GM23338 (cell line): ENCODE data around the gene RELN. TPM values are rescaled to one million over a fixed set of nuclear protein-coding genes. Genes with fewer than 3 reads are reported as not detected.

Experiments used
- ATAC-seq: fragments of 200-7000 bp; cut with Tn5 transposase; 3 replicates; pipeline ENCODE4 v1.9.1; 2020
- DNase-seq: peaks from one replicate; pipeline ENCODE4 v3.0.0-alpha.2; 2015; ENCODE audit warnings: low spot score
- H2AFZ ChIP-seq: fragments of 200-600 bp; sonication (generic); 2 replicates; pipeline ENCODE4 v1.8.0; 2016; ENCODE audit warnings: antibody characterized with exemption, mild to moderate bottlenecking, moderate library complexity
- H3F3A ChIP-seq: fragments of 200-600 bp; sonication (generic); replicated peaks from 2 replicates; pipeline ENCODE4 v1.8.0; 2017; ENCODE audit warnings: antibody characterized with exemption, mixed run types, low read depth
- H3K27ac ChIP-seq: fragments of 200-600 bp; sonication (generic); 2 replicates; pipeline ENCODE4 v1.6.1; 2016; ENCODE audit warnings: low read depth
- H3K27me3 ChIP-seq: fragments of 200-600 bp; sonication (generic); 2 replicates; pipeline ENCODE4 v1.8.0; 2016; ENCODE audit warnings: mild to moderate bottlenecking, mixed run types, moderate library complexity; ENCODE audit not compliant: insufficient read depth
- H3K36me3 ChIP-seq: fragments of 200-600 bp; sonication (generic); 2 replicates; pipeline ENCODE4 v1.8.0; 2016; ENCODE audit warnings: mild to moderate bottlenecking; ENCODE audit not compliant: insufficient read depth
- H3K4me1 ChIP-seq: fragments of 200-600 bp; sonication (generic); 2 replicates; pipeline ENCODE4 v1.8.0; 2016; ENCODE audit warnings: mild to moderate bottlenecking, moderate library complexity; ENCODE audit not compliant: insufficient read depth
- H3K4me2 ChIP-seq: fragments of 200-600 bp; sonication (generic); 2 replicates; pipeline ENCODE4 v1.7.1; 2017; ENCODE audit warnings: mixed run types
- H3K4me3 ChIP-seq: fragments of 200-600 bp; sonication (generic); 2 replicates; pipeline ENCODE4 v1.6.1; 2016; ENCODE audit warnings: mixed run types
- H3K79me2 ChIP-seq: fragments of 200-600 bp; sonication (generic); replicated peaks from 2 replicates; pipeline ENCODE4 v1.8.0; 2017; ENCODE audit warnings: mild to moderate bottlenecking; ENCODE audit not compliant: insufficient read depth
- H3K9me2 ChIP-seq: fragments of 200-600 bp; sonication (generic); 2 replicates; pipeline ENCODE4 v1.8.0; 2017; ENCODE audit not compliant: insufficient read depth
- H4K20me1 ChIP-seq: fragments of 200-600 bp; sonication (generic); replicated peaks from 2 replicates; pipeline ENCODE4 v1.8.0; 2017; ENCODE audit warnings: mild to moderate bottlenecking; ENCODE audit not compliant: insufficient read depth
- H3K27ac Mint-ChIP-seq: 2 replicates; pipeline ENCODE4 v1.8.0; 2020; ENCODE audit warnings: inconsistent platforms, mild to moderate bottlenecking, moderate library complexity, mixed read lengths
- H3K27me3 Mint-ChIP-seq: 3 replicates; pipeline ENCODE4 v1.8.0; 2022; ENCODE audit warnings: low read depth, mild to moderate bottlenecking, moderate library complexity, mixed read lengths, inconsistent platforms; ENCODE audit not compliant: insufficient read depth, poor library complexity
- H3K36me3 Mint-ChIP-seq: 3 replicates; pipeline ENCODE4 v1.8.0; 2021; ENCODE audit warnings: low read depth, mild to moderate bottlenecking, inconsistent platforms, moderate library complexity, mixed read lengths
- H3K4me1 Mint-ChIP-seq: 3 replicates; pipeline ENCODE4 v1.8.0; 2020; ENCODE audit warnings: mild to moderate bottlenecking, inconsistent platforms, mixed read lengths
- H3K4me3 Mint-ChIP-seq: 3 replicates; pipeline ENCODE4 v1.8.0; 2021; ENCODE audit warnings: moderate library complexity, mild to moderate bottlenecking, inconsistent platforms, mixed read lengths
- H3K9me3 Mint-ChIP-seq: 3 replicates; pipeline ENCODE4 v1.8.0; 2020; ENCODE audit warnings: moderate library complexity, mild to moderate bottlenecking, inconsistent platforms, mixed read lengths
- EZH2phosphoT487 ChIP-seq: fragments of 200-600 bp; sonication (generic); IDR thresholded peaks from one replicate; pipeline ENCODE4 v1.8.1; 2018; ENCODE audit warnings: antibody characterized with exemption; ENCODE audit not compliant: unreplicated experiment
- STAT1 ChIP-seq: IDR thresholded peaks from one replicate; pipeline ENCODE4 v1.6.1; 2016; ENCODE audit warnings: antibody characterized with exemption; ENCODE audit not compliant: unreplicated experiment
- polyA plus RNA-seq: library from polyadenylated mRNA; unstranded; fragments of >200 nt; fragmentation: Nextera tagmentation; extraction: Ambion mirVana; gene quantifications from 2 replicates; pipeline ENCODE4 v1.2.1, GENCODE V29; 2016
- total RNA-seq: library from RNA; depleted of rRNA; stranded (reverse); fragments of >200 nt; shearing (Covaris generic); gene quantifications from 2 replicates; pipeline ENCODE4 v1.2.3, GENCODE V29; 2014
- TF ChIP-seq, protein P1 (sequence below): IDR thresholded peaks from one replicate; pipeline ENCODE4 v1.6.1; 2018; ENCODE audit warnings: antibody characterized with exemption; ENCODE audit not compliant: unreplicated experiment
- TF ChIP-seq, protein P2 (sequence below): fragments of 250-450 bp; sonication (Bioruptor Pico); IDR thresholded peaks from 2 replicates; pipeline ENCODE4 v1.5.0; 2020; ENCODE audit warnings: mild to moderate bottlenecking, moderate library complexity

The RELN gene
- total and polyA plus RNA-seq, 2 experiments from 2014 or later = 0.10 to 0.76 TPM

DNA sequence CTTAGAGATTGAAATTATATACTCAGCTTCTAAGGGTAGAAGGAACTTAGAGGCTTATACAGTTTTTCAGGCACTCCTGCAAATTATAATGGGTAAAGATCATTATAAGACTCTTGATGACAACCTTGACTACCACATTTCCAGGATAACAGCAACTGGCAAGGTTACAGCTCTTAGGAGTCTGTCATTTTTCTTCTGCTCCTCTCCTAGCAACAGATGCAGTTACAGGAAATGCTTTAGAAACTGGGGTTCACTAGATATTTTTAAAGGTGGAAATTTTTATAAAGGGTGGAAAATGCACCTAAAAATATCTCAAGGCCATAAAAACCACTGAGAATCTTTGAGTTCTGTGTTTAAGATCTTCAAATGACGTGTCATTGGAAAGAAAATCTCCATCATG, 185.8 kb downstream of the RELN start (continued):
- TF ChIP-seq, protein P1, sequence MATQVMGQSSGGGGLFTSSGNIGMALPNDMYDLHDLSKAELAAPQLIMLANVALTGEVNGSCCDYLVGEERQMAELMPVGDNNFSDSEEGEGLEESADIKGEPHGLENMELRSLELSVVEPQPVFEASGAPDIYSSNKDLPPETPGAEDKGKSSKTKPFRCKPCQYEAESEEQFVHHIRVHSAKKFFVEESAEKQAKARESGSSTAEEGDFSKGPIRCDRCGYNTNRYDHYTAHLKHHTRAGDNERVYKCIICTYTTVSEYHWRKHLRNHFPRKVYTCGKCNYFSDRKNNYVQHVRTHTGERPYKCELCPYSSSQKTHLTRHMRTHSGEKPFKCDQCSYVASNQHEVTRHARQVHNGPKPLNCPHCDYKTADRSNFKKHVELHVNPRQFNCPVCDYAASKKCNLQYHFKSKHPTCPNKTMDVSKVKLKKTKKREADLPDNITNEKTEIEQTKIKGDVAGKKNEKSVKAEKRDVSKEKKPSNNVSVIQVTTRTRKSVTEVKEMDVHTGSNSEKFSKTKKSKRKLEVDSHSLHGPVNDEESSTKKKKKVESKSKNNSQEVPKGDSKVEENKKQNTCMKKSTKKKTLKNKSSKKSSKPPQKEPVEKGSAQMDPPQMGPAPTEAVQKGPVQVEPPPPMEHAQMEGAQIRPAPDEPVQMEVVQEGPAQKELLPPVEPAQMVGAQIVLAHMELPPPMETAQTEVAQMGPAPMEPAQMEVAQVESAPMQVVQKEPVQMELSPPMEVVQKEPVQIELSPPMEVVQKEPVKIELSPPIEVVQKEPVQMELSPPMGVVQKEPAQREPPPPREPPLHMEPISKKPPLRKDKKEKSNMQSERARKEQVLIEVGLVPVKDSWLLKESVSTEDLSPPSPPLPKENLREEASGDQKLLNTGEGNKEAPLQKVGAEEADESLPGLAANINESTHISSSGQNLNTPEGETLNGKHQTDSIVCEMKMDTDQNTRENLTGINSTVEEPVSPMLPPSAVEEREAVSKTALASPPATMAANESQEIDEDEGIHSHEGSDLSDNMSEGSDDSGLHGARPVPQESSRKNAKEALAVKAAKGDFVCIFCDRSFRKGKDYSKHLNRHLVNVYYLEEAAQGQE = no peak

DNA sequence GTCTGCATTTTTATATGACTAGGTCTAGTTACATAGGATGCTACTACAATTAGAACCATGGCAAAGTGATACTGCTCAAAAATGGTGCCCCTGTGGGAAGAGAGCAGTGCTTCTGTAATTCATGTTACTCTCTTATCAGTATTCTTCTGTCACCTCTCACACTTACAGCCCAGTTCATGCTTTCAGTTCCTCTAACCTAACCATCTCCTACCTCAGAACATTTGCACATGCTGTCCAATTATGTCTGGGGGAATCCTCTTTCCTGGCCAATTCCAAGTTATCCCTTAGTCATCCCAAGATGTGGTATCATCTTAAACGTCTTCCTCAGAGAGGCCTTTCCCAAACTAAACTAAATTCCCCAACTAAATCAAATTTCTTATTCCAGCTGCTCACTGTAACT, 190.2 kb downstream of the RELN start:
- Mint-ChIP-seq H3K27me3 (no peaks in the 10 kb centered on the region), H3K4me3 (no peak overlapping the region), H3K27ac (no peak overlapping the region), H3K9me3 (no peaks in the 10 kb centered on the region), H3K4me1 (peaks cover 4% of the 10 kb centered on the region; the same call in 2 of the 3 replicates), H3K36me3 (no peaks in the 10 kb centered on the region)
- H4K20me1 ChIP-seq = no peaks in the 10 kb centered on the region
- no peak overlapping the region for H3K4me3 ChIP-seq
- no peaks in the 10 kb centered on the region for H3K79me2 ChIP-seq
- no peak overlapping the region for H3K4me2 ChIP-seq
- H3K4me1 ChIP-seq = no peaks in the 10 kb centered on the region
- no peak overlapping the region for H3K27ac ChIP-seq
- no peaks in the 10 kb centered on the region for H3K36me3 ChIP-seq
- H3F3A ChIP-seq = no peaks in the 10 kb centered on the region
- no peaks in the 10 kb centered on the region for H3K27me3 ChIP-seq
- TF ChIP-seq EZH2phosphoT487 = no peak
- TF ChIP-seq, protein P2, sequence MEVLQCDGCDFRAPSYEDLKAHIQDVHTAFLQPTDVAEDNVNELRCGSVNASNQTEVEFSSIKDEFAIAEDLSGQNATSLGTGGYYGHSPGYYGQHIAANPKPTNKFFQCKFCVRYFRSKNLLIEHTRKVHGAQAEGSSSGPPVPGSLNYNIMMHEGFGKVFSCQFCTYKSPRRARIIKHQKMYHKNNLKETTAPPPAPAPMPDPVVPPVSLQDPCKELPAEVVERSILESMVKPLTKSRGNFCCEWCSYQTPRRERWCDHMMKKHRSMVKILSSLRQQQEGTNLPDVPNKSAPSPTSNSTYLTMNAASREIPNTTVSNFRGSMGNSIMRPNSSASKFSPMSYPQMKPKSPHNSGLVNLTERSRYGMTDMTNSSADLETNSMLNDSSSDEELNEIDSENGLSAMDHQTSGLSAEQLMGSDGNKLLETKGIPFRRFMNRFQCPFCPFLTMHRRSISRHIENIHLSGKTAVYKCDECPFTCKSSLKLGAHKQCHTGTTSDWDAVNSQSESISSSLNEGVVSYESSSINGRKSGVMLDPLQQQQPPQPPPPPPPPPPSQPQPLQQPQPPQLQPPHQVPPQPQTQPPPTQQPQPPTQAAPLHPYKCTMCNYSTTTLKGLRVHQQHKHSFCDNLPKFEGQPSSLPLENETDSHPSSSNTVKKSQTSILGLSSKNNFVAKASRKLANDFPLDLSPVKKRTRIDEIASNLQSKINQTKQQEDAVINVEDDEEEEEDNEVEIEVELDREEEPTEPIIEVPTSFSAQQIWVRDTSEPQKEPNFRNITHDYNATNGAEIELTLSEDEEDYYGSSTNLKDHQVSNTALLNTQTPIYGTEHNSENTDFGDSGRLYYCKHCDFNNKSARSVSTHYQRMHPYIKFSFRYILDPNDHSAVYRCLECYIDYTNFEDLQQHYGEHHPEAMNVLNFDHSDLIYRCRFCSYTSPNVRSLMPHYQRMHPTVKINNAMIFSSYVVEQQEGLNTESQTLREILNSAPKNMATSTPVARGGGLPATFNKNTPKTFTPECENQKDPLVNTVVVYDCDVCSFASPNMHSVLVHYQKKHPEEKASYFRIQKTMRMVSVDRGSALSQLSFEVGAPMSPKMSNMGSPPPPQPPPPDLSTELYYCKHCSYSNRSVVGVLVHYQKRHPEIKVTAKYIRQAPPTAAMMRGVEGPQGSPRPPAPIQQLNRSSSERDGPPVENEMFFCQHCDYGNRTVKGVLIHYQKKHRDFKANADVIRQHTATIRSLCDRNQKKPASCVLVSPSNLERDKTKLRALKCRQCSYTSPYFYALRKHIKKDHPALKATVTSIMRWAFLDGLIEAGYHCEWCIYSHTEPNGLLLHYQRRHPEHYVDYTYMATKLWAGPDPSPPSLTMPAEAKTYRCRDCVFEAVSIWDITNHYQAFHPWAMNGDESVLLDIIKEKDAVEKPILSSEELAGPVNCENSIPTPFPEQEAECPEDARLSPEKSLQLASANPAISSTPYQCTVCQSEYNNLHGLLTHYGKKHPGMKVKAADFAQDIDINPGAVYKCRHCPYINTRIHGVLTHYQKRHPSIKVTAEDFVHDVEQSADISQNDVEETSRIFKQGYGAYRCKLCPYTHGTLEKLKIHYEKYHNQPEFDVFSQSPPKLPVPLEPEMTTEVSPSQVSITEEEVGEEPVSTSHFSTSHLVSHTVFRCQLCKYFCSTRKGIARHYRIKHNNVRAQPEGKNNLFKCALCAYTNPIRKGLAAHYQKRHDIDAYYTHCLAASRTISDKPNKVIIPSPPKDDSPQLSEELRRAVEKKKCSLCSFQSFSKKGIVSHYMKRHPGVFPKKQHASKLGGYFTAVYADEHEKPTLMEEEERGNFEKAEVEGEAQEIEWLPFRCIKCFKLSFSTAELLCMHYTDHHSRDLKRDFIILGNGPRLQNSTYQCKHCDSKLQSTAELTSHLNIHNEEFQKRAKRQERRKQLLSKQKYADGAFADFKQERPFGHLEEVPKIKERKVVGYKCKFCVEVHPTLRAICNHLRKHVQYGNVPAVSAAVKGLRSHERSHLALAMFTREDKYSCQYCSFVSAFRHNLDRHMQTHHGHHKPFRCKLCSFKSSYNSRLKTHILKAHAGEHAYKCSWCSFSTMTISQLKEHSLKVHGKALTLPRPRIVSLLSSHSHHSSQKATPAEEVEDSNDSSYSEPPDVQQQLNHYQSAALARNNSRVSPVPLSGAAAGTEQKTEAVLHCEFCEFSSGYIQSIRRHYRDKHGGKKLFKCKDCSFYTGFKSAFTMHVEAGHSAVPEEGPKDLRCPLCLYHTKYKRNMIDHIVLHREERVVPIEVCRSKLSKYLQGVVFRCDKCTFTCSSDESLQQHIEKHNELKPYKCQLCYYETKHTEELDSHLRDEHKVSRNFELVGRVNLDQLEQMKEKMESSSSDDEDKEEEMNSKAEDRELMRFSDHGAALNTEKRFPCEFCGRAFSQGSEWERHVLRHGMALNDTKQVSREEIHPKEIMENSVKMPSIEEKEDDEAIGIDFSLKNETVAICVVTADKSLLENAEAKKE (CRISPR knock-in tag) = no peak
- TF ChIP-seq STAT1 = no peak
- TF ChIP-seq, protein P1 = no peak
- ATAC-seq (no peak), DNase-seq (no peak)
- H3K9me2 ChIP-seq = no peaks in the 10 kb centered on the region
- H2AFZ ChIP-seq = no peak overlapping the region
